Subcutaneous adipose tissue (tissue), 4 donors: ENCODE measurements around the gene GIGYF2. TPM values are rescaled to one million over a fixed set of nuclear protein-coding genes. Genes with fewer than 3 reads are reported as not detected.

Source experiments
- total RNA-seq, 4 donors: library from RNA; depleted of rRNA; stranded (reverse); fragments of >200 nt; gene quantifications; one replicate each; pipeline ENCODE4 v1.1.0, GENCODE V29; 2016
- TF ChIP-seq, protein P1 (sequence below): fragments of 450-650 bp; IDR thresholded peaks from one replicate; pipeline ENCODE4 v1.5.1; 2016; ENCODE audit warnings: low read depth, mild to moderate bottlenecking, control low read depth, antibody characterized with exemption, moderate library complexity

The GIGYF2 gene
- total RNA-seq, 4 donors from 2014 or later, result 73.8 to 90.4 (median 82.6) TPM

DNA sequence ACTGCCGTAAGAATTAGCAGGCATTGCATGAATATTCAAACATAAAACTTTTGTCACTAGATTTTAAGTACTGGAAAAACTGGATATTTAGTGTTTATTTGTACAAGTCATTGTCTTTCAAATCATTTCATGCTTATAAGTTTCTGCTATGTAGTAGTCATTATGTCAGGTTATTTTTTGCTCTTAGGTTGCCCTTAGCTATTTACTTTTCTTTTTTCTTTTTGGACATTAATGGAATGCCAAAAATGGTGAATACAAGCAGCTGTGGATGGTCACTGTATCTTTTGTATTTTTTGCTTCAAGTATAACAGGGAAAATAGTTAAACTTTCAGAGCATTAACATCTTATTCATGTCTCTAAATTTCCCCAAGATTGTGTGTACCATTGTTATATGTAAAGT lies 97.8 kb downstream of the GIGYF2 start:
- TF ChIP-seq, protein P1, sequence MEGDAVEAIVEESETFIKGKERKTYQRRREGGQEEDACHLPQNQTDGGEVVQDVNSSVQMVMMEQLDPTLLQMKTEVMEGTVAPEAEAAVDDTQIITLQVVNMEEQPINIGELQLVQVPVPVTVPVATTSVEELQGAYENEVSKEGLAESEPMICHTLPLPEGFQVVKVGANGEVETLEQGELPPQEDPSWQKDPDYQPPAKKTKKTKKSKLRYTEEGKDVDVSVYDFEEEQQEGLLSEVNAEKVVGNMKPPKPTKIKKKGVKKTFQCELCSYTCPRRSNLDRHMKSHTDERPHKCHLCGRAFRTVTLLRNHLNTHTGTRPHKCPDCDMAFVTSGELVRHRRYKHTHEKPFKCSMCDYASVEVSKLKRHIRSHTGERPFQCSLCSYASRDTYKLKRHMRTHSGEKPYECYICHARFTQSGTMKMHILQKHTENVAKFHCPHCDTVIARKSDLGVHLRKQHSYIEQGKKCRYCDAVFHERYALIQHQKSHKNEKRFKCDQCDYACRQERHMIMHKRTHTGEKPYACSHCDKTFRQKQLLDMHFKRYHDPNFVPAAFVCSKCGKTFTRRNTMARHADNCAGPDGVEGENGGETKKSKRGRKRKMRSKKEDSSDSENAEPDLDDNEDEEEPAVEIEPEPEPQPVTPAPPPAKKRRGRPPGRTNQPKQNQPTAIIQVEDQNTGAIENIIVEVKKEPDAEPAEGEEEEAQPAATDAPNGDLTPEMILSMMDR, result no peak

DNA sequence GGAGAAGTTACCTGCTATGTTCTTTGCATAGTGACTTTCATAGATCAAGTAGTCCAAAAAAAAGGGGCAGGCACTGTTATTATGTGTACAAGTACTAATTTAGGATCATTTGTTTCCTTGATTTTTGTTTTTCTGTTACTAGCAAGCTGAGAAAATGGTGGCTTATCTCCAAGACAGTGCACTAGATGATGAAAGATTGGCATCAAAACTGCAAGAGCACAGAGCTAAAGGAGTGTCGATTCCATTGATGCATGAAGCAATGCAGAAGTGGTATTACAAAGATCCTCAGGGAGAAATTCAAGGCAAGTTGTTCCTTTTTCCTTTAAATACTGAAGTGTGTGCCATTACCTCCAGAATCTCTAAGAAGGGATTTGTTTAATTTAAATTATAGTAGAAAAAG lies 98.8 kb downstream of the GIGYF2 start:
- TF ChIP-seq, protein P1, result no peak

GRCh38 chr2:232798187-232798586 lies 101.1 kb downstream of the GIGYF2 start:
- TF ChIP-seq, protein P1, result no peak

- TF ChIP-seq, protein P1, result no peak
Measured at GRCh38 chr2:232800166-232800565, 103.0 kb downstream of the GIGYF2 start.

DNA sequence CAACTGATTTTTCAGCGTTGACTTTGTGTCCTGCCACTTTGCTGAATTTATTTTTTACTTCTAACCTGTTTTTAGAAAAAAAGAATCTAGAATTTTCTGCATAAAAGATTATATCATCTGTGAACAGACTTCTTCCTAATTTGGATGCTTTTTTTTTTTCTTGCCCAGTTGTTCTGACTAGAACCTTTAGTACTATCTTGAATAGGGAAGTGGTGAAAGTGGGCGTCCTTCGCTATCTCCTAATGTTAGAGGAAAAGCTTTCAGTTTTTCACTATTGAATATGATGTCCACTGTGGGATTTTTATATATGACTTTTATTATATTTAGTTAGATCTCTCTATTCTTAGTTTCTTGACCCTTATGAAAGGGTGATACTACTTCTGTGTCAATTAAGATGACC lies 105.0 kb downstream of the GIGYF2 start:
- TF ChIP-seq, protein P1, result no peak

DNA sequence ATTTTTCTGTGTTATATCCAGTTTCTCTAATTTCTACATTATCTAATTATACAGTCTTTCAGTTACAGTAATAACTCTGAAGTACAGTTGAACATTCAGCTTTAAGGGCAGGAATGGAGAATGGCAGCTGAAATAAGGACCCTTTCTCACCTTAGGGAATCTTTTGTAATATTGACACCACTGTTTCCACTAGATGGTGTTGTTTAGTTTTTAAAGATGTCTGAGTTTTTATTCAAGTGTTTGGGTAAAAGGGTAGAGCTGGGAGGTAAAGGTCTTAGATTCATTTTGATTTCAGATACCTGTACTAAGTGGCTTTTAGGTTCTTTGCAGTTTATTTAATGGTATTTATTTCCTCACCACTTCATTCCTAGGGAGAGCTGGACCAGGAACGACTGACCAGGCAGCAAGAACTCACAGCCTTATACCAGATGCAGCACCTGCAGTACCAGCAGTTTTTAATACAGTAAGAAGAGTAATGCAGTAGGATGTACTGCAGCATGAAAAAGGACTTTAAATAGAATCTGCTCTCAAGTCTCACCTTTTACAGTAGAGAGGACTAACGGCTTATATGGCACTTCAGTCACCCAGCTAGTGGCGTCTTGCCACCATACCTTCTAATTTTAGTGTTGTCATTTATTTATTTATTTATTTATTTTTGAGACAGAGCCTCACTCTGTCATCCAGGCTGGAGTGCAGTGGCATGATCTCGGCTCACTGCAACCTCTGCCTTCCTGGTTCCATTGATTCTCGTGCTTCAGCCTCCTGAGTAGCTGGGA lies 112.4 kb downstream of the GIGYF2 start:
- TF ChIP-seq, protein P1, result no peak

GRCh38 chr2:232810444-232810843 lies 113.3 kb downstream of the GIGYF2 start:
- TF ChIP-seq, protein P1, result no peak
